Gastroesophageal sphincter (tissue), 3 donors: ENCODE data around the gene HS3ST3B1.

Experiments
- CTCF ChIP-seq, 4 experiments: fragments of 200-600 bp in 2 of 4; fragments of 450-650 bp in 2 of 4; sonication (generic) in 1 of 4; IDR thresholded peaks; one replicate each; pipeline ENCODE4 v1.5.1; 2017 to 2019; ENCODE audit warnings: antibody characterized with exemption in 4 of 4, mild to moderate bottlenecking in 2 of 4, moderate library complexity in 2 of 4
- POLR2A ChIP-seq, 2 donors: fragments of 450-650 bp; IDR thresholded peaks; one replicate each; pipeline ENCODE4 v1.6.1; 2017; ENCODE audit warnings: antibody characterized with exemption in 2 of 2, mild to moderate bottlenecking in 2 of 2, moderate library complexity in 1 of 2

GRCh38 chr17:14387036-14387435 is 86.2 kb downstream of the HS3ST3B1 start:
- no peak for TF ChIP-seq CTCF (IDR thresholded peaks at IDR 0.05)
- no peak for TF ChIP-seq POLR2A (IDR thresholded peaks at IDR 0.05)
